ENCODE results near the gene ERAL1.
"Not testable (repeated sequence)": the region's sequence is repeated elsewhere in the genome, so short reads cannot be mapped to it uniquely, and the experiment has no call there.

Gene ERAL1

GRCh38 chr17:28901866-28902818 lies 47.3 kb downstream of the ERAL1 start:
- DNase-seq: peak; percentile 76

- peak; percentile 97 for DNase-seq
Observed at GRCh38 chr17:28902819-28903545, 48.2 kb downstream of the ERAL1 start, which contains the start of gene DHRS13. TSS of gene DHRS13 (minus strand) at chr17:28903079. CDS start at chr17:28902944, 135 bp downstream.

- DNase-seq: not testable (repeated sequence)
Observed at GRCh38 chr17:28903546-28903841, 48.7 kb downstream of the ERAL1 start.

- peak; percentile 65 for DNase-seq
Observed at GRCh38 chr17:28904800-28905199, 50.0 kb downstream of the ERAL1 start.

GRCh38 chr17:28906276-28906675 lies 51.5 kb downstream of the ERAL1 start:
- no peak for DNase-seq

GRCh38 chr17:28906706-28907438 lies 52.1 kb downstream of the ERAL1 start:
- peak; percentile 94 for DNase-seq

GRCh38 chr17:28907709-28908475 lies 53.1 kb downstream of the ERAL1 start:
- DNase-seq: peak; percentile 81

- no peak for DNase-seq
Observed at GRCh38 chr17:28908640-28909167, 53.9 kb downstream of the ERAL1 start.

GRCh38 chr17:28910534-28910933 lies 55.7 kb downstream of the ERAL1 start:
- no peak for DNase-seq
